HL-60/S4 (cell line): Measurements from ENCODE around the gene CEP85L.

Source experiments
- in situ Hi-C: fragments of 300-500 bp; cut with MboI; formaldehyde crosslinking; loops from 2 replicates; pipeline ENCODE4 v1.14.3; 2022; ENCODE audit warnings: low sequenced_read_pairs

CEP85L gene

GRCh38 chr6:118625833-118626232, 25.6 kb downstream of the CEP85L start:
- in situ Hi-C loops: no loop called here

- in situ Hi-C loops: no loop called here
Measured at GRCh38 chr6:118621799-118622470, 29.5 kb downstream of the CEP85L start.

GRCh38 chr6:118620202-118620601, 31.2 kb downstream of the CEP85L start:
- in situ Hi-C loops: no loop called here

- in situ Hi-C loops: no loop called here
Measured at GRCh38 chr6:118618676-118619377, 32.6 kb downstream of the CEP85L start.

- in situ Hi-C loops: no loop called here
Measured at GRCh38 chr6:118617417-118617816, 34.0 kb downstream of the CEP85L start.

GRCh38 chr6:118611334-118611733, 40.1 kb downstream of the CEP85L start:
- in situ Hi-C loops: no loop called here

- in situ Hi-C loops: no loop called here
Measured at GRCh38 chr6:118606858-118607257, 44.5 kb downstream of the CEP85L start.

GRCh38 chr6:118606268-118606667, 45.1 kb downstream of the CEP85L start:
- in situ Hi-C loops: no loop called here

- in situ Hi-C loops: no loop called here
Measured at GRCh38 chr6:118603372-118603771, 48.0 kb downstream of the CEP85L start.

- in situ Hi-C loops: no loop called here
Measured at GRCh38 chr6:118602300-118602699, 49.1 kb downstream of the CEP85L start.

- in situ Hi-C loops: no loop called here
Measured at GRCh38 chr6:118598324-118598723, 53.1 kb downstream of the CEP85L start.

- in situ Hi-C loops: no loop called here
Measured at GRCh38 chr6:118597636-118598035, 53.8 kb downstream of the CEP85L start.

- in situ Hi-C loops: no loop called here
Measured at GRCh38 chr6:118596774-118597320, 54.5 kb downstream of the CEP85L start.

- in situ Hi-C loops: no loop called here
Measured at GRCh38 chr6:118594877-118595276, 56.5 kb downstream of the CEP85L start.

GRCh38 chr6:118591897-118592296, 59.5 kb downstream of the CEP85L start:
- in situ Hi-C loops: no loop called here

- in situ Hi-C loops: no loop called here
Measured at GRCh38 chr6:118589649-118590365, 61.6 kb downstream of the CEP85L start.

GRCh38 chr6:118589186-118589585, 62.2 kb downstream of the CEP85L start:
- in situ Hi-C loops: no loop called here

GRCh38 chr6:118588626-118589025, 62.8 kb downstream of the CEP85L start:
- in situ Hi-C loops: no loop called here

- in situ Hi-C loops: no loop called here
Measured at GRCh38 chr6:118586746-118587485, 64.5 kb downstream of the CEP85L start.

GRCh38 chr6:118584911-118585310, 66.5 kb downstream of the CEP85L start:
- in situ Hi-C loops: no loop called here

- in situ Hi-C loops: no loop called here
Measured at GRCh38 chr6:118581489-118581959, 69.9 kb downstream of the CEP85L start.
